Measurements from ENCODE around the gene ABCA2.

ABCA2 gene

DNA sequence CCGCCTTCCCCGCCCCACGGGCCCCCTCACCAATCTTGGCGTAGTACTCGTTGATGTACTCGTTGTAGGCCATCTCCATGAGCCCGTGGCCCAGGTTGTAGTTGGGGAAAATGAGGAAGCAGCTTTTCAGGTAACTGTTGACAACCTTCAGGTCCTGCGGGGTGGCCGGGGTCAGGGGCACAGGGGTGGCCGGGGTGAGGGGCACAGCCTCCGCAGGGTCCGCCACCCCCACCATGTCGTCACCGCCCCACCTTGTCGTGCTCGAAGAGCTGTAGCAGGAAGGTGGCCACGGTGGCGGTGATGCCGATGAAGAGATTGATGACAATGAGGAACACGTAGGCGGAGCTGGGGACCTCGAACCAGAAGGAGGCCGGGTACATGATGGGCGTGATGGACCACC is 16.9 kb downstream of the ABCA2 start:
- no peak for TF ChIP-seq CTCF (conservative IDR thresholded peaks at IDR 0.05; ENCODE audit: low read depth, low read length)
- no peak for DNase-seq (ENCODE audit: low read depth)
- no peak overlapping the region for H3K4me3 ChIP-seq (ENCODE audit: low read length)

DNA sequence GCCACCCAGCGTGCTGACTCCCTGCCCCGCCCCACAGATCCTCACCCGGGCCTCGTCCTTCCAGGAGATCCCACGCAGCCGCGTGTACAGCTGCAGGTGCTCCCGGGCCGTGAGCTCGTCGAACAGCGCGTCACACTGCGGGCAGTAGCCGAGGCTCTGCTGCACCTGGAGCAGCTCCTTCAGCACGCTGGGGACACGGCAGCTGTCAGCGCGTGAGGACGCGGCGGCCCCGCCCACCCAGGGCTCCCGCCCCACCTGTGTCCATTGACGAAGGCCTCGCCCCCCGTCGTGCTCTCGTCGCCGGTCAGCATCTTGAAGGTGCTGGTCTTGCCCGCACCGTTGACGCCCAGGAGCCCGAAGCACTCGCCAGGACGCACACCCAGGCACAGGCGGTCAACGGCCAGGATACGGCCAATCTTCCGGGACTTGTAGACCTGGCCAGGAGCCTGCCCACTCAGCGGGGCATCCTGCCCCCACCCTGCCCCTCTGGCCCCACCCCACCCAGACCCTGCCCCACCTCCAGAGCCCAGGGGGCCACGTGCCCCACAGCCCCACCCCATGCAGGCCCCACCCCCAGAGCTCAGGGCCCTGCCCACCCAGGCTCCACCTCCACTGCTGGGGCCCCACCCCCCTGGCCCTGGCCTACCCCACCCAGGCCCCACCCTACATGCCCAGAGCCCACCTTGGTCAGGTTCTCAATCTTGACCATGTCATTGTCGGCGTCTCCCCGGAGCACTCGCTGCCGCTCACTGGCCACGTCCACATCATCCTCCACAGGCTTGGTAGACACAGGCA is 17.9 kb downstream of the ABCA2 start:
- DNase-seq (ENCODE audit: low read depth), result no peak
- H3K4me3 ChIP-seq (ENCODE audit: low read length), result no peak overlapping the region
- no peak for TF ChIP-seq CTCF (conservative IDR thresholded peaks at IDR 0.05; ENCODE audit: low read depth, low read length)

GRCh38 chr9:137009217-137009616 is 18.8 kb downstream of the ABCA2 start:
- no peak overlapping the region for H3K4me3 ChIP-seq (ENCODE audit: low read length)
- no peak for TF ChIP-seq CTCF (conservative IDR thresholded peaks at IDR 0.05; ENCODE audit: low read depth, low read length)
- no peak for DNase-seq (ENCODE audit: low read depth)

GRCh38 chr9:137008312-137008711 is 19.7 kb downstream of the ABCA2 start:
- no peak overlapping the region for H3K4me3 ChIP-seq (ENCODE audit: low read length)
- no peak for TF ChIP-seq CTCF (conservative IDR thresholded peaks at IDR 0.05; ENCODE audit: low read depth, low read length)
- no peak for DNase-seq (ENCODE audit: low read depth)

DNA sequence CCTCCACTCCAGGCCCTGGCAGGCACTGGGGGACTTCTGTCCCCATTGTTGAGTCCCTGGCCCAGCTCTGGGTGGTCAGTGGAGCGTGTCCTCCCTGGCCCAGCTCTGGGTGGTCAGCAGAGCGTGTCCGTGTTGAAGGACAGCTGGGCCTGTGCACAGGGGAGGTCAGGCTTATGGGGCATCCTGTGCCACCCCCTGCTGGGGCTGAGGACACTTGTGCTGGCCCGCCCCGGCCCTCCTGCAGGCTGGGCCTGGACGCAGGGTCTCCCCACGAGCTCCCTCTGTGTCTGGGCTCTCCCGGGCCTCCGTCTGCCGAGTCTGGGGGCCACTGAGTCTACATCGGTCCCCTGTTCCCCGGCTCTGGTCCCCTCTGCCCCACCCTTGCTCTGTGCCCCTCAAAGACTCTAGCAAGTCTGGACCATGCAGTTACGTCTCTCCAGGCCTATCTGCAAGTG is 20.2 kb downstream of the ABCA2 start:
- no peak for TF ChIP-seq CTCF (conservative IDR thresholded peaks at IDR 0.05; ENCODE audit: low read depth, low read length)
- no peak for DNase-seq (ENCODE audit: low read depth)
- H3K4me3 ChIP-seq (ENCODE audit: low read length), result no peak overlapping the region

GRCh38 chr9:137007108-137007815 is 20.8 kb downstream of the ABCA2 start:
- H3K4me3 ChIP-seq (ENCODE audit: low read length), result no peak overlapping the region
- no peak for DNase-seq (ENCODE audit: low read depth)
- TF ChIP-seq CTCF (conservative IDR thresholded peaks at IDR 0.05; ENCODE audit: low read depth, low read length), result no peak
